H54 (cell line): Measurements from ENCODE around the gene MRPS31.
A peak's percentile ranks its signal among the peaks of the same experiment; 100 is the strongest.
"Not testable (repeated sequence)": the region's sequence is repeated elsewhere in the genome, so short reads cannot be mapped to it uniquely, and the experiment has no call there.

ENCODE experiments used
- DNase-seq: peaks from one replicate; pipeline ENCODE4 v3.0.0; 2011; ENCODE audit warnings: low spot score, mixed read lengths; ENCODE audit not compliant: insufficient read length
- FAIRE-seq: peaks from 3 replicates; lab custom pipeline; 2011; peaks lifted over from hg19 to GRCh38; lab: Jason Lieb, UNC
- POLR2A ChIP-seq: IDR thresholded peaks from 2 replicates; pipeline ENCODE4 v1.6.1; 2011; ENCODE audit warnings: low read depth, mild to moderate bottlenecking, low read length

The MRPS31 gene

DNA sequence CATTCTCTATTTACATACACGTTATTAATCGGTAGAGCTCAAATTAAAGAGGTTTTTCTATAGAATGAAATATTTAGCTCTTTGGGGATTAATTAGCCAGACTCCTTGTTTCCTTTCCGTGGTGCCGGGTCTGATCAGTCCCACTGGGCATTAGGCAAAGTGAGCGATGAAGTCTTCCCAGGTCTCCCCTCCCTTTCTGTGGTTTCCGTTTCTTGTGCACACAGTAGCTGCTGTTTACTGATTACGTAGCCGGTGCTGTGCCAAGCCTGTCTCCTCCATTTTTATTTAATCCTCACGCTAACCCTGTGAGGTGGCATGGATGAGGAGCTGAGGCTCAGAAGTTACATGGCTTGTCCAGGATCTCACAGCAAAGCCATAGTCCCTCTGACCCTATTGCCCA, 27.4 kb upstream of the MRPS31 start:
- no peak for TF ChIP-seq POLR2A
- DNase-seq (no peak), FAIRE-seq (no peak)

DNA sequence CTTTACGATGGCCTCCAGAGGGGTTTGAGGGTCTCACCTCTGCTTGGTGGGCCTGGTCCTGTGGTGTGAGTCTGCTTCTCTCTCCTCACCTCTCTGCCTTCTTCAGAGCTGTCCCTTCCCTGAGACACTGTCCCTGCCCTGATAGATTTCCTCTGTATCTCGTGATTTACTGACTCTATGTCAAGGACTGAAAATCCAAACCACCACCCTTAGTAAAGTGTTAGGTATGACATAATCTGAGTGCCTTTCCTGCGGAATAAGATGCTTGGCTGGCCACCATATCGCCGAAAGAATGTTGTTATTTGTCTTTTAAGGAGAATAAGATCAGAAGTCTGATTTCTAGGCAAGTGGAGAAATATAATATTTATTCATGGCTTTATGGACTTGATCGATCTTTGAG, 25.7 kb upstream of the MRPS31 start:
- FAIRE-seq (no peak), DNase-seq (no peak)
- no peak for TF ChIP-seq POLR2A

DNA sequence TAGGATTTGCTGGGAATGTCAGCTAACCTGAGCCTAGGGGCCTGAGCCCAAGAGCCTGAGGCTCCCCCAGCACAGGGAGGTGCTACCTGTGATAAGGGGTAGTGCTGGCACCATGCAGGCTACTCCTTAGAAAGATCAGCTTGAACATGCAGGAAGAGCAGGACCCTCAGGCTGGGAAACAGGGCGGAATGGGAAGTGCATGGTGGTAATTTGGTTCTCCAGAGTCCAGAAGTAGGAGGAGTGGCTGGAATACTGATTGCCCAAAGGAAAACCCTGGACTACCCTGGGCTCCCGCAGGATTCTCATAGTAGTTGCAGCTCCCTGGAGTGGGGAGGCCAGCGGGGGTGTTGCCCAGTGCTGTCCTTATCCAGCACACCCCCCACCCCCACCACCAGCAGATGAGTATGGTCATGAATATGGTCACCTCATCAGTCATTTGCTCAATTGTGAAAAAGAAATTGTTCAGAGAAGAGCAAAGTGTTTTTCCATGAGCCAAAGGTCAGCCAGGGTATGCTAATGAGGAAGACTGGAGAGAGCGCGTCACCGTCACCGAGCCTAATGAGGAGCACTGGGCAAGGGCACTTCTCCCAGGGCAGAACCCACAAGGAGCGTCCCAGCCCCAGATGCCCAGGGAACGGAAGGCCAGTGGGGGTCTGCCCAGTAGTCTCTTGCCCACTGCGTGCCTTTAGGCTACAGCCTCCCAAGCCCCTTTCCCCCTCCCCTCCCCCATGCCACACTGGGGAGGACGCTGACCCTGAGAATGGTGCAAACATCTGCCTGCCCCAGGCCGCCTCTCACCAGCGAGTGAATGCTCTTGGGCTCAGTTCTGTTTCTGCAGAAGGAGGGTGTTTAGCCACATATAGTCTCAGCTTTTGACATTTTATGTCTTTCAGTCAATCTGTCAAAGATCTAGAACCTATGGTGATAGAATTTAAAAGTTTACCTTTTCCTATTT, 23.7 kb upstream of the MRPS31 start:
- DNase-seq (no peak), FAIRE-seq (no peak)
- TF ChIP-seq POLR2A = no peak

DNA sequence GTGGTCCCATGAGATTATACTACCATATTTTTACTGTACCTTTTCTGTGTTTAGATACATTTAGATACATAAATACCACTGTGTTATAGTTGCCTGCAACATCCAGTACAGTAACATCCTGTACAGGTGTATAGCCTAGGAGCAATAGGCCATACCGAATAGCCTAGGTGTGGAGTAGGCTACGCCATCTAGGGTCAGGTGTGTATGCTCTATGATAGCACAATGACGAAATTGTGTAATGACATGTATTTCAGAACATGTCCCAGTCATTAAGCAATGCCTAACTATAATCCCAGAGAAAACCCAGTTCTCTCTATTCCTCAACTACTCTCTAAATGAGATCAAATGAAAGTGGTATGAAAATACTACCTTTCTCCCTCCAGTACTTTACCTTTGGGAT, 22.3 kb upstream of the MRPS31 start:
- no peak for FAIRE-seq
- TF ChIP-seq POLR2A = no peak
- no peak for DNase-seq

DNA sequence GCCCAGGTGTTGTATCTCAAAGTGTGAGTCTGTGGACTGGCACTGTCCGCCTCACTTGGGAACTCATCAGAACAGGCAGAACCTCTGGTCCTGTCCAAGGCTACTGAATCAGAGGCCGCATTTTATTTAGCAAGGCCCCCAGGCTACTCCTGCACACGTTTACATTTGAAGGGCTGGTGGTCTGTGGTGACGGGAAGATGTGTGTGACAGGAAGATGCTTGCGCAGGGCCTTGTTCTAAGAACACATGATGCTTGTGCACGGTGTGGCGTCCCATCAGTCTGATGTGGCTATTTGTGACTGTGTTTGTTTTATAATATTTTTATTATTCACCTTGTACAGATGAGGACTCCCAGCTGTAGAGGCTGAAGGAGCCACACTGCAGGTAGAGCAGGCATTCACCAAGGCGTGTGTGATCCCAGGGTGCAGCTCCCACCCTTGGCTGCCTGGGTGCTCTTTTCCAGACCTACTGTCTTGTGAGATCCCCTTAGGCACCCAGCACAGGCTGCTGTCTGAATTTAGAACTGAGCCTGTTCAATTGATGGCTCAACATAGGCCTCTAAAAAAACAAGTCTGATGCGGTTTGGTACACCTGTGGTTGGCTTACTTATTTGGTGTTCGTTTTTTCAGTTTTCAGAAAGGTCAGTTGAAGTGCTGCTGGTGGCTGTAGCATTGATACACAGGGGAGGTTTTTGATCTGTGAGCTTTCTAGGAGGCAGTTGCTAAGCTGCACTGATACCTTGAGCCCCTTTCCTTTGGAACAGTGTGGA, 21.5 kb upstream of the MRPS31 start:
- FAIRE-seq (no peak), DNase-seq (no peak)
- TF ChIP-seq POLR2A = no peak

DNA sequence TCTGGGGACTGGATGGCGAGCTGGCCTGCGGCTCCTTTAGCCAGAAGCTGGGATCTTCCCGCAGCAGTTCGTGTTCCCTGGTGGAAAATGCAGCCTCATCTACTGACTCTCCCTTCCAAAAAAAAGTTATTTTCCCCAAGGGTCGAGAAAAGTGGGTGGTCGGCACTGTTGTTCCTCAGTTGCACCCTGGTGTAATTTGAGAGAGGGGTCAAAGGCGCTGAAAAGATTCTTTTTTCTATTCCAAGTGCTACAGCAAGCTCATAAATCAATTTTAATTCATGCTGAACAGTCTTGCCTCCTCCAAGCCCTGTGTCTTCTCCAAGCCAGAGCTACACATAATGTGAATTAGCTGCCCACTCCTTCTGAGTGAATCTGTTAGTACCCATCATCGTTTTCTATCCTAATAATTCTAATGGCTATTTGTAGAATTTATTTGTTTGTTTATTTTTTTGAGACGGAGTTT, 19.2 kb upstream of the MRPS31 start:
- no peak for TF ChIP-seq POLR2A
- FAIRE-seq (no peak), DNase-seq (no peak)

DNA sequence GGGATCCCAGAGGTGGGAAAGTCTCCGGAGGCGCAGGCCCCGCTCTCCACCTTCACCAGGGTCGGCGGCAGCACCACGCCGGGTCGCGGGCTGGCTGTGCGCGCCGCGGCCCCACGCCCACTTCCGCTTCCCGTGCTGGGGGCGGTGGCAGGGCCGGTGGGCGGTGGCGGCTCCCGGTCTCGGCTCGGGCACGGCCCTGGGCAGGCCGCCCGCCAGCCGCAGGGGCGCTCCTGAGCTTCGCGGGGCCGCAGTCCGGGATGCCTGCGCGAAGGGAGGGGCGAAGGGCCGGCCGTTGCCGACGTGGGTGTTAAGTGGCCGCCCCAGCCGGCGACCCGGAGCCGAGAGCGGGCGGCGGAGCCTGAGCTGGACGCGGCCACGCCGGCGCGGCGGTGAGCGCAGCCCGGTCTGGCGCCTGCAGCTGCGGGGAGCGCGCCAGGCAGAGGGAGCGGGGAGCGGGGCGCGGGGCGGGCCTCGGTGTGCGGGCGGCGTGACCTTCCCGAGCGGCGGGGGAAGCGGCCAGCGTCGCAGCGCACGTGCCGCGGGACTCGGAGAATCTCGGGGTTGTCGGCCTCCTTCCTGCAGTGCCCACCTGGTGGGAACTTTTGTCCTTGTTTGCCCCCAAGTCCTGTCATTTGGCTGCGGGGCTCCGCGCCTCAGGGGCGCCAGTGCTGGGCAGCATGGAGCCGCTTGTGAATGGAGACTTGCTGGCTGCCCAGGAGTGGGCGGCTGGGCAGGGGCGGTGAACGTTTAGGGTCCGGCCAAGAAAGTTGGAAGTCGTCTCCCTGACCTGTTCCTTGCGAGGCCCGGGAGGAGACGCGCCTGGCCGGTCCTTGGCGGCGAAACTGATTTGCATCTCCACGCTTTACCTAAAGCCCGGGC, 18.5 kb upstream of the MRPS31 start, which contains the start of gene SLC25A15:
Gene SLC25A15 (plus strand): TSS at position 337 of the 879 bp plus-strand sequence. CDS start 3,616 bp downstream, outside the sequence.
- peak; percentile 69 for TF ChIP-seq POLR2A
- FAIRE-seq = no peak
- DNase-seq = peak; percentile 58

DNA sequence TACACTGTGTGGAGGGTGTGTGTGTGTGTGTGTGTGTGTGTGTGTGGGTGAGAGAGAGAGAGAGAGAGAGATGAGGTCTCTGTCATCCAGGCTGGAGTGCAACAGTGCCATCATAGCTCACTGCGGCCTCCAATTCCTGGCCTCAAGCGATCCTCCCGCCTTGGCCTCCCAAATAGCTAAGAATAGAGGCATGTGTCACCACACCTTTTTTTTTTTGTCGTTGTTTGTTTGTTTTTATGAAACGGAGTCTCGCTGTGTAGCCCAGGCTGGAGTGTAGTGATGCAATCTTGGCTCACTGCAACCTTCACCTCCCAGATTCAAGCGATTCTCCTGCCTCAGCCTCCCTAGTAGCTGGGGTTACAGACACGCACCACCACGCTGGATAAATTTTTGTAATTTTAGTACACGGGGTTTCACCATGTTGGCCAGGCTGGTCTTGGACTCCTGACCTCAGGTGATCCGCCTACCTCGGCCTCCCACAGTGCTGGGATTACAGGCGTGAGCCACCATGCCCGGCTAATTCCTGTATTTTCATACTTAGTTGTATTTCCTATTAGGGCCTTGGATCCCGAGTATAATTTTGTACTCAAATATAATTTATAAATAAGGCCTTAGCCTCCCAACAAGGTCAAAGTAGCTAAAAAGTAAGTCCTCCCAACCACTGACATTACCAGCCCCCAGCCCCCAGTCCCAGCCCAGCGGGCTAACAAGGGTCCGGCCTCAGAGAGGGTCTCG, 17.7 kb upstream of the MRPS31 start:
- DNase-seq, FAIRE-seq: not testable (repeated sequence)

DNA sequence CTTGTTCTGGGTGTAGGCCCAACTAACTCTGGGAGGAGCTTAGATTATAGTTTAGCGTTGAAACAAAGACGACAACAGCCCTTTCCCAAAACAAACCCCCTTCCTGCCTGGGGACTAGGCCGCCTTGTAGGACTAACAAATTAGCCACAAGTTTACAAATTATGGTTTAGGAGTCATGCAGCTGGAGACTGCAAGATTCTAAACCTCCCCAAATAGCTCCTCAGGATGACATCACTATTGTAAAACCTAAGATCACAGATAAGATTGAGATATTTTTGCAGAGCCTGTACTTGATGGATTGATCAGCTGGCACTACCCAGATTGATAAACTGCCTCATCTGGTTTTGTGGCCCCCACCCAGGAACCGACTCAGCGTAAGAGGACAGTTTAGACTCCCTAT, 16.1 kb upstream of the MRPS31 start:
- DNase-seq (no peak), FAIRE-seq (no peak)
- no peak for TF ChIP-seq POLR2A

DNA sequence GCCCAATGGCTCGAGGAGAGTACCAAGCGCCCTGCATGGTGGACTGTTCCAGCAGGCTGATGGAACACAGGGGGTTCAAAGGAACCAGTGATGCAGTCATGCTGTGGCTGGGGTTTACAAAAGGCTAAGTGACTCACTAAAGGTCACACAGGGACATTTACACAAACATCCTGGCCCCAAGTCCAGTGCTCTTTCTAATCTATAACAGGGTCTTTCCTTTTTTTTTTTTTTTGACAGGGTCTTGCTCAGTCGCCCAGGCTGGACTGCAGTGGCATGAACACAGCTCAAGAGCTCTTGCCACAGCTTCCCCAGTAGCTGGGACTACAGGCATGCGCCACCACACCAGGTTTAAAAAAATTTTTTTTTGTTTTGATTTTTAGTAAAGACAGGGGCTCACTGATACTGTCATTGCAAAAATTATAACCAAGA, 15.6 kb upstream of the MRPS31 start:
- DNase-seq (peak; percentile 40), FAIRE-seq (no peak)
- no peak for TF ChIP-seq POLR2A

DNA sequence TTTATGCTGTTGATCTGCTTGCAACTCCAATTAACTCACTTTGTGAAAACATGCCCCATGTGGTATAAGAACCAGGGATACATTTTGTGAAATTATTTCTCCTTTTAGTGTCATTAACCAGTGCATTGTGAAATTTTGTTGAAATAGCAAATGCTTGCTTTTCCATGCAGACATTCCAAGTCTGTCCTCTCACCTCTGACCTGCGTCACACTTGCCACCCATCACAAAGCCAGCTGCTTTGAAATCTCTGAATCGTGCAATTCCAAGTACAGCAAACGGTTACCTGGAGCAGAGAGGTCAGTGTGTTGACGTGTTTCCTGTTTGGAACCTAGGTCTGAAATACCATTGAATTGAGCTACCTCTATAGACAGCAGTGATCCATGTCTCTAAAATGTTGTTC, 13.6 kb upstream of the MRPS31 start:
- no peak for TF ChIP-seq POLR2A
- FAIRE-seq = no peak
- no peak for DNase-seq

DNA sequence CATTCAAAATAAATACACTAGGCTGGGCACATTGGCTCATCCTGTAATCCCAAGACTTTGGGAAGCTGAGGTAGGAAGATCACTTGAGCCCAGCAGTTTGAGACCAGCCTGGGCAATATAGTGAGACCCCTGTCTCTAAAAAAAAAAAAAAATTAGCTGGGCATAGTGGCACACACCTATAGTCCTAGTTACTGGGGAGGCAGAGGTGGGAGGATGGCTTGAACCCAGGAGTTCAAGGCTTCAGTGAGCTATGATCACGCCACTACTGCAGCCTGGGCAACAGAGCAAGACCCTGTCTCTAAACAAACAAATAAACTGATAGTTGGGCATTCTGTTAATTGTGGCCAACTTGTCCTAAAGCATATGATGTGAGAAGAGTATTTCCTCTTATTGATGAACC, 12.0 kb upstream of the MRPS31 start:
- not testable (repeated sequence) for DNase-seq, FAIRE-seq

DNA sequence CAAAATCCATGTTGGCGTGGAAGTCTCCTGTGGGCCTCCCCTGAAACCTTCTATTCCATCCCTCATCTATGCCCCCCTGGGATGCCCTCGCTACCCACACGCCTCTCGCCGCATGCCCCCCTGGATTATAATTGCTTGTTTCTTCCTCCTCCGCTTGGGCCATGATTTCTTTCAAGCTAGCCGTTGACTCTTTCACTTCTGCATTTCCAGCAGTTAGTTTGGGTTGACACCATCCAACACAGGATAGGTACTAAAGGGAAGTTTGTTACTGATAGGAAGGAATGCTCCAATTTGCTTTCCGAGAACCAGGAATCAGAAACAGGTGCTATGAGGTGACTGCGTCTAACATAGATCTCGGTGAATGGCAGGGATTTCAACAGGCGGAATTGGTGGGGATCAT, 10.7 kb upstream of the MRPS31 start:
- TF ChIP-seq POLR2A = no peak
- DNase-seq (no peak), FAIRE-seq (no peak)
